Hypothalamus (tissue), 51 donors: ENCODE results near the gene SLC35G6.
A peak's percentile ranks its signal among the peaks of the same experiment; 100 is the strongest.
"Not testable (repeated sequence)": the region's sequence is repeated elsewhere in the genome, so short reads cannot be mapped to it uniquely, and the experiment has no call there.

ENCODE experiments used
- DNase-seq, 51 donors: peaks; one replicate each; lab custom pipeline; 2025; lab: John Stamatoyannopoulos, UW

SLC35G6 gene

GRCh38 chr17:7481275-7481674, at the start of gene SLC35G6:
TSS of gene SLC35G6 (plus strand) at chr17:7481446. CDS start at chr17:7481517, 71 bp downstream.
- not testable (repeated sequence) for DNase-seq

- no peak for DNase-seq
Observed at GRCh38 chr17:7432296-7432695, 49.0 kb upstream of the SLC35G6 start.

GRCh38 chr17:7435676-7436555, 45.3 kb upstream of the SLC35G6 start:
- peak in 3 of 51 donors; percentile 9 to 24 (median 16) for DNase-seq

GRCh38 chr17:7436556-7437368, 44.5 kb upstream of the SLC35G6 start:
- peak in 40 of 51 donors; percentile 23 to 84 (median 58) for DNase-seq

- DNase-seq, result no peak
Observed at GRCh38 chr17:7437369-7437863, 43.8 kb upstream of the SLC35G6 start.

GRCh38 chr17:7437950-7438614, 43.2 kb upstream of the SLC35G6 start:
- peak in 39 of 51 donors; percentile 14 to 75 (median 50) for DNase-seq

GRCh38 chr17:7438656-7439460, 42.4 kb upstream of the SLC35G6 start:
- DNase-seq, result no peak

GRCh38 chr17:7439462-7440112, 41.7 kb upstream of the SLC35G6 start, which contains the start of gene FGF11:
TSS of gene FGF11 (plus strand) at chr17:7439512. CDS start at chr17:7439621, 109 bp downstream.
- DNase-seq, result peak in 1 of 51 donors; percentile 9

- DNase-seq, result peak in 24 of 51 donors; percentile 16 to 68 (median 34)
Observed at GRCh38 chr17:7440113-7440833, 41.0 kb upstream of the SLC35G6 start.

- peak in 26 of 51 donors; percentile 17 to 67 (median 36) for DNase-seq
Observed at GRCh38 chr17:7440834-7441195, 40.4 kb upstream of the SLC35G6 start.

GRCh38 chr17:7441266-7441665, 40.0 kb upstream of the SLC35G6 start:
- no peak for DNase-seq

- DNase-seq, result no peak
Observed at GRCh38 chr17:7442142-7442541, 39.1 kb upstream of the SLC35G6 start.

GRCh38 chr17:7443499-7444485, 37.5 kb upstream of the SLC35G6 start:
- DNase-seq, result no peak

- DNase-seq, result peak in 42 of 51 donors; percentile 20 to 88 (median 62)
Observed at GRCh38 chr17:7444682-7445618, 36.3 kb upstream of the SLC35G6 start, which contains the start of gene CHRNB1. TSS of gene CHRNB1 (plus strand) at chr17:7445061. CDS start at chr17:7445128, 67 bp downstream.

- DNase-seq, result no peak
Observed at GRCh38 chr17:7445619-7445968, 35.7 kb upstream of the SLC35G6 start.

GRCh38 chr17:7448461-7448860, 32.8 kb upstream of the SLC35G6 start:
- DNase-seq, result no peak
